Tibial nerve (tissue), 4 donors: Measurements from ENCODE around the gene TMEM132D. TPM values are rescaled to one million over a fixed set of nuclear protein-coding genes. Genes with fewer than 3 reads are reported as not detected.

Experiments
- DNase-seq, 2 donors: peaks; one replicate each; pipeline ENCODE4 v3.0.0-alpha.2; 2019; ENCODE audit warnings: low spot score in 2 of 2
- H3K27ac ChIP-seq, 4 donors: fragments of 200-600 bp; sonication (generic) in 3 of 4; one replicate each; pipeline ENCODE4 v1.5.1; 2017 to 2019; ENCODE audit warnings: mild to moderate bottlenecking in 1 of 4
- H3K27me3 ChIP-seq, 2 donors: fragments of 200-600 bp; sonication (generic) in 1 of 2; one replicate each; pipeline versions ENCODE4 v1.5.1 to v1.6.0; 2017 to 2019
- H3K36me3 ChIP-seq, 3 donors: fragments of 200-600 bp; sonication (generic); one replicate each; pipeline ENCODE4 v1.5.1; 2018 to 2019
- H3K4me1 ChIP-seq, 4 donors: fragments of 200-600 bp; sonication (generic) in 3 of 4; one replicate each; pipeline ENCODE4 v1.5.1; 2017 to 2019
- H3K4me3 ChIP-seq, 4 donors: fragments of 200-600 bp; sonication (generic) in 3 of 4; one replicate each; pipeline ENCODE4 v1.5.1; 2017 to 2019; ENCODE audit warnings: mild to moderate bottlenecking in 1 of 4, moderate library complexity in 1 of 4
- H3K9me3 ChIP-seq, 4 donors: fragments of 200-600 bp; sonication (generic) in 3 of 4; one replicate each; pipeline ENCODE4 v1.5.1; 2017 to 2019
- EP300 ChIP-seq, 2 donors: sonication (generic); formaldehyde crosslinking; IDR thresholded peaks; one replicate each; pipeline ENCODE4 v1.6.1; 2017; ENCODE audit warnings: antibody characterized with exemption in 2 of 2, mild to moderate bottlenecking in 1 of 2
- POLR2A ChIP-seq, 2 donors: fragments of 450-650 bp; IDR thresholded peaks; one replicate each; pipeline ENCODE4 v1.6.1; 2017; ENCODE audit warnings: antibody characterized with exemption in 2 of 2, mild to moderate bottlenecking in 2 of 2, moderate library complexity in 2 of 2
- WGBS, 2 donors: methylation state at CpG; one replicate each; pipeline ENCODE4 v1.1.5; 2018; 5-methylcytosine and 5-hydroxymethylcytosine counted together
- total RNA-seq, 4 donors: library from RNA; depleted of rRNA; stranded (reverse); fragments of >200 nt; gene quantifications; one replicate each; pipeline ENCODE4 v1.1.0, GENCODE V29; 2016
- TF ChIP-seq, protein P1 (sequence below), 5 experiments: fragments of 200-600 bp in 3 of 5; fragments of 450-650 bp in 2 of 5; sonication (generic) in 3 of 5; IDR thresholded peaks; one replicate each; pipeline ENCODE4 v1.5.1; 2016 to 2019; ENCODE audit warnings: antibody characterized with exemption in 5 of 5, mild to moderate bottlenecking in 3 of 5, moderate library complexity in 2 of 5

Gene TMEM132D
- total RNA-seq, 4 donors from 2014 or later = under 0.01 to 0.21 TPM; not detected in 2

DNA sequence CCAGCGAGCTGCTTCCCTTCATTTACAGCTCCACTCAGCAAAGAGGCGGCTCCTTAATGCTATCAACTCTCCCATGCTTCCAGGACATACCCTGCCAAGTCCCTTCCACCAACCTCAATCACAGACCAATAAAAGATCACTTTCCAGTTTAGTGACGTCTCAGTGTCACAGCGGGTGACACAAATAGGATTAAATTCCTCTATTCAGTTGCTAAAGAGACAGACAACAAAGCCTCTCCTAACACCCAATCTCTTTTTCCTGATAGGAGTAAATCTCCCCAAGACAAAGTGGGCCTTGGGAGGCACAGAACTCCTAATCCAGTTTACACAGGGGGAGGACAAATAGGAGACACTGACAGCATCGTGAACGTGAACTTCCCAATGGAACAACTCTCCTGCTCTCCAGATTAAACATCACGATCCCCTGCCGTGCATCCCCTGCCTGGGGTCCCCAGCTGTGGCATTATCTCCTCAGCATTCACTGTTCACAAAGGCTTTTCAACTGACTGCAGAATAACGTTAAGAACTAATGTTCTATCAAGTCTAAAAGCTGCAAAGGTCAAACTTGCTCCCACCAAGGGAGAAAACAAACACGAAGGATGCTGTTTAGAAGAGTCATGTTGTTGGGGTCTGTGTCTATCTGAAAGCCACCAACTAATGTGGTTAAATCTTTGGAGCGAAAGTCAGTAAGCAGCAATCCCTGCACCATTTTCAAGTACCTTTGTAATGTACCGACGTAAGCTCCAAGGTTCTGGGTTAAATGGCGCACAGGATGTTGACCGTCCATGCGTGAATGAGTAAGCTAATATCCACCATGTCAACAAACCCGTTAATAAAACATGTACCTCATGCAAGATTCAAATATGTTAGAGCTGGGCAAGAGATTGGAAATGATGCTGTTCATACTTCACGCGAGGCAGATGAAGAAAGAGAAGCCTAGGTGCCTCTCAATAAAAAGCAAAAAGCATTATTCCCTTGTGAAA is 31.5 kb downstream of the TMEM132D start:
- 54 to 60% methylated on average over 19 of the region's 19 CpGs for WGBS, 2 donors
- H3K9me3 ChIP-seq = peaks cover 0 to 7% (median 0%) of the 10 kb centered on the region in 4 donors
- no peaks in the 10 kb centered on the region for H3K4me1 ChIP-seq
- TF ChIP-seq POLR2A (IDR thresholded peaks at IDR 0.05) = no peak
- TF ChIP-seq, protein P1, sequence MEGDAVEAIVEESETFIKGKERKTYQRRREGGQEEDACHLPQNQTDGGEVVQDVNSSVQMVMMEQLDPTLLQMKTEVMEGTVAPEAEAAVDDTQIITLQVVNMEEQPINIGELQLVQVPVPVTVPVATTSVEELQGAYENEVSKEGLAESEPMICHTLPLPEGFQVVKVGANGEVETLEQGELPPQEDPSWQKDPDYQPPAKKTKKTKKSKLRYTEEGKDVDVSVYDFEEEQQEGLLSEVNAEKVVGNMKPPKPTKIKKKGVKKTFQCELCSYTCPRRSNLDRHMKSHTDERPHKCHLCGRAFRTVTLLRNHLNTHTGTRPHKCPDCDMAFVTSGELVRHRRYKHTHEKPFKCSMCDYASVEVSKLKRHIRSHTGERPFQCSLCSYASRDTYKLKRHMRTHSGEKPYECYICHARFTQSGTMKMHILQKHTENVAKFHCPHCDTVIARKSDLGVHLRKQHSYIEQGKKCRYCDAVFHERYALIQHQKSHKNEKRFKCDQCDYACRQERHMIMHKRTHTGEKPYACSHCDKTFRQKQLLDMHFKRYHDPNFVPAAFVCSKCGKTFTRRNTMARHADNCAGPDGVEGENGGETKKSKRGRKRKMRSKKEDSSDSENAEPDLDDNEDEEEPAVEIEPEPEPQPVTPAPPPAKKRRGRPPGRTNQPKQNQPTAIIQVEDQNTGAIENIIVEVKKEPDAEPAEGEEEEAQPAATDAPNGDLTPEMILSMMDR (IDR thresholded peaks at IDR 0.05) = no peak
- no peak for TF ChIP-seq EP300 (IDR thresholded peaks at IDR 0.05)
- H3K27me3 ChIP-seq = no peaks in the 10 kb centered on the region
- no peak for DNase-seq
- H3K27ac ChIP-seq = no peak overlapping the region
- no peak overlapping the region for H3K4me3 ChIP-seq
- H3K36me3 ChIP-seq = no peaks in the 10 kb centered on the region

DNA sequence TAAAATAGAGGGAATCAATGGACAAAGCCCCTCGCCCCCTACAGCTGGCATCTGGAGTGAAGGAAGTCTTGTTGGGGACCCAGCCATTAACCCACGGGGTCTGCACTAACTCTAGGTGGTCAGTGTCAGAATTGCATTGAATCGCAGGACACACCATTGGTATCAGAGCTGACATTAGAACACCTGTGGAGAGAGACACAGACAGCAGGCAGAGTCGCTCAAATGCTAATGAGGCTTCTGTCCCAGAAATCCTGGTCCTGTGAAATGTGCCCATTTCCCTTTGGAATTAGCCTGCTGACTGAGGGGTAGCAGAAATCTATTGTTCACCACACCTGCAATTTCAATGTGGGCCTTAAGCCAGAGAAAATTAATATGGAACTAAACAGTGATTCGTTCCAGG is 33.0 kb downstream of the TMEM132D start:
- TF ChIP-seq EP300 (IDR thresholded peaks at IDR 0.05) = no peak
- no peak for TF ChIP-seq POLR2A (IDR thresholded peaks at IDR 0.05)
- TF ChIP-seq, protein P1 (IDR thresholded peaks at IDR 0.05) = no peak
- H3K27ac ChIP-seq = no peak overlapping the region
- H3K4me1 ChIP-seq = no peaks in the 10 kb centered on the region
- no peaks in the 10 kb centered on the region for H3K27me3 ChIP-seq
- no peak for DNase-seq
- peaks cover 0 to 20% (median 0%) of the 10 kb centered on the region in 4 donors for H3K9me3 ChIP-seq
- no peak overlapping the region for H3K4me3 ChIP-seq
- no peaks in the 10 kb centered on the region for H3K36me3 ChIP-seq
- 67 to 74% methylated on average over 5 of the region's 5 CpGs for WGBS, 2 donors

DNA sequence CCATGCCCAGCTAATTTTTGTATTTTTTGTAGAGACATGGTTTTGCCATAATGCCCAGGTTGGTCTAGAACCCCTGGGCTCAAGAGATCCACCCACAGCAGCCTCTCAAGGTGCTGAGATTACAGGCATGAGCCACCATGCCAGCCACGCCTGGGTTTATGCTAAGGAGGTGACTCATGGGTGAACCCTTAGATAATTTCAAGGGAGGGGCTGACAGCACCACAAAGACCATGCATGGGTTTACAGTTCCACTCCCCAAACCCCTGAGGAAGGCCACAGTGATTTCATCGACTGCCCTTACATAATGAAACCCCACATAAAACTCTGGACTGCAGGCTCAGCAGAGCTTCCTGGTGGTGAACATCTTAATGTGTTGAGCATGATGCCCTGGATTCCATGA is 33.7 kb downstream of the TMEM132D start:
- 75 to 85% methylated on average over 2 of the region's 2 CpGs for WGBS, 2 donors
- no peak overlapping the region for H3K27ac ChIP-seq
- TF ChIP-seq EP300 (IDR thresholded peaks at IDR 0.05) (no peak), POLR2A (IDR thresholded peaks at IDR 0.05) (no peak)
- TF ChIP-seq, protein P1 (IDR thresholded peaks at IDR 0.05) = no peak

DNA sequence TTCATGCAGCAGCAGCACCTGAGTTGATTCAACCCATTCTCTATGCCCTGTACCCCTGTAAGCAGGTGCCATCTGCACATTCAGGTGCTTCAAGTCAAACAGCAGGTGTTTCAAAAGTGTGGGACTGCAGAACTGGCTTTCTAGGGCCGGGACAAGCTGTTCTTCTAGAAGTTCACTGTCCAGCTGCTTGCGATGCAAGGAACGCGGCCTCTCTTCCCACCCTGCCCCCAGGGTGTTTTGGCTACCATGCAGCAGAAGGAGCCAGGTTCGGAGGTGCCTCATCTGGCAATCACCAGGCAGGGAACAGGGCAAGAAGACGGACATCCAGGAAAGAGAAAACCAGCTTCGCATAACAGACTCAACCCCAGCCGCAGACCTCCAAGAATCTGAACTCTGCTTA is 35.2 kb downstream of the TMEM132D start:
- DNase-seq = no peak
- Histone ChIP-seq H3K36me3 (no peaks in the 10 kb centered on the region), H3K4me3 (no peak overlapping the region), H3K27ac (no peak overlapping the region), H3K9me3 (peaks cover 0 to 27% (median 0%) of the 10 kb centered on the region in 4 donors), H3K4me1 (no peaks in the 10 kb centered on the region), H3K27me3 (no peaks in the 10 kb centered on the region)
- WGBS, 2 donors = 78 to 81% methylated on average over 8 of the region's 8 CpGs
- no peak for TF ChIP-seq EP300 (IDR thresholded peaks at IDR 0.05)
- TF ChIP-seq, protein P1 (IDR thresholded peaks at IDR 0.05) = no peak

More for the DNA sequence above, 33.7 kb downstream of the TMEM132D start:
- Histone ChIP-seq H3K4me3 (no peak overlapping the region), H3K4me1 (no peaks in the 10 kb centered on the region), H3K27me3 (no peaks in the 10 kb centered on the region), H3K9me3 (peaks cover 0 to 22% (median 0%) of the 10 kb centered on the region in 4 donors), H3K36me3 (no peaks in the 10 kb centered on the region)
- DNase-seq = no peak

DNA sequence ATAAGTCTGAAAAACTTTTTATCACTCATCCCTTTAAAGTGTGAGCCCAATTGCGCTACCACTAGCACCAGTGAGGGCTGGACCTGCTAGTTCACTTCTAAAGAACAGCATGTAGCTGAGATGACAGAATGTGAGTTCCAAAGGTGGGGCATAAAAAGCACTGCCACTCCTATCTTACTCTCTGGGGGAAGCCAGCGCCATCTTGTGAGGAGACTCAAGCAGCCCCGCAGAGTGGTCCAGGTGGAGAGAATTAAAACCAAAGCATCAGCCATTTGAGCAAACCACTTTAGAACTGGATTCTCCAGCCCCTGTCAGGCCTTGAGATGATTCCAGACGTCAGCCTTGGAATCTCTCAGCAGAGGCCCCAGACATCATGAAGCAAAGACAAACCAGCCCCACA is 39.9 kb downstream of the TMEM132D start:
- Histone ChIP-seq H3K27me3 (no peaks in the 10 kb centered on the region), H3K4me1 (no peaks in the 10 kb centered on the region), H3K4me3 (no peak overlapping the region), H3K36me3 (no peaks in the 10 kb centered on the region), H3K9me3 (peaks cover 0 to 29% (median 0%) of the 10 kb centered on the region in 4 donors), H3K27ac (no peak overlapping the region)
- DNase-seq = no peak
- TF ChIP-seq EP300 (IDR thresholded peaks at IDR 0.05) = no peak
- TF ChIP-seq, protein P1 (IDR thresholded peaks at IDR 0.05) = no peak
- TF ChIP-seq POLR2A (IDR thresholded peaks at IDR 0.05) = no peak
- WGBS, 2 donors = 70 to 73% methylated on average over 4 of the region's 4 CpGs
